Measurements from ENCODE around the gene ADGRL3.

ADGRL3 gene

DNA sequence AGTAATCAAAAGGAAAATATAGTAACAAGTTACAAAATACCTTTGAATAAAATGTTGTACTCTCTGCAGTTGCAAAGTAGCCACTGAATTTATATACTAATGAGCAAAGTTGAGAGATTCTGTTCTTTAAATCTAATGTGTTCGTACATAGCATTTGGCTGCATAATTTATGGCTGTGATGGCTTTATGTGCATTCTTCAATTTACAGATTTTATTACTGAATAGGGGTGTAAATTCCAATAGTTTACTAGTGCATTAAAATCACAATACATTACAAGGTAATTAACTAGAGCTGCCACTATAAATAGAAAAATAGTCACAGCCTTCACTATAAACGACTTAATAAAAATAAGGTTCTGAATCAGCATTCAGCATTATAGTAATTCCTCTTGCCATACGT lies 620.0 kb downstream of the ADGRL3 start:
- Histone ChIP-seq H3K4me3 (ENCODE audit: low read depth, low read length) (no peak overlapping the region), H3K9me3 (ENCODE audit: control insufficient read depth, insufficient read depth, low read depth, low read length) (no peaks in the 10 kb centered on the region), H3K4me1 (ENCODE audit: control insufficient read depth, insufficient read depth, low read length) (no peaks in the 10 kb centered on the region), H3K36me3 (ENCODE audit: control insufficient read depth in 2 of 2, insufficient read depth in 1 of 2, low read length in 2 of 2) (no peaks in the 10 kb centered on the region), H3K27ac (ENCODE audit: extremely low read depth, low read depth, low read length) (no peak overlapping the region)
- TF ChIP-seq, protein P1, sequence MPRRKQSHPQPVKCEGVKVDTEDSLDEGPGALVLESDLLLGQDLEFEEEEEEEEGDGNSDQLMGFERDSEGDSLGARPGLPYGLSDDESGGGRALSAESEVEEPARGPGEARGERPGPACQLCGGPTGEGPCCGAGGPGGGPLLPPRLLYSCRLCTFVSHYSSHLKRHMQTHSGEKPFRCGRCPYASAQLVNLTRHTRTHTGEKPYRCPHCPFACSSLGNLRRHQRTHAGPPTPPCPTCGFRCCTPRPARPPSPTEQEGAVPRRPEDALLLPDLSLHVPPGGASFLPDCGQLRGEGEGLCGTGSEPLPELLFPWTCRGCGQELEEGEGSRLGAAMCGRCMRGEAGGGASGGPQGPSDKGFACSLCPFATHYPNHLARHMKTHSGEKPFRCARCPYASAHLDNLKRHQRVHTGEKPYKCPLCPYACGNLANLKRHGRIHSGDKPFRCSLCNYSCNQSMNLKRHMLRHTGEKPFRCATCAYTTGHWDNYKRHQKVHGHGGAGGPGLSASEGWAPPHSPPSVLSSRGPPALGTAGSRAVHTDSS (tag by site-specific recombination; IDR thresholded peaks at IDR 0.05) = no peak
- TF ChIP-seq ZNF221 (tag by site-specific recombination; IDR thresholded peaks at IDR 0.05; ENCODE audit: borderline replicate concordance) (no peak), ZNF529 (tag by site-specific recombination; IDR thresholded peaks at IDR 0.05; ENCODE audit: insufficient replicate concordance) (no peak), EGR2 (tag by site-specific recombination; IDR thresholded peaks at IDR 0.05; ENCODE audit: low read depth) (no peak), ZNF629 (tag by site-specific recombination; IDR thresholded peaks at IDR 0.05) (no peak), ZNF423 (tag by site-specific recombination; IDR thresholded peaks at IDR 0.05) (no peak)
- ChIA-PET CTCF (no interaction called here), POLR2A (no interaction called here)

GRCh38 chr4:61824454-61824853 lies 624.3 kb downstream of the ADGRL3 start:
- TF ChIP-seq, protein P2, sequence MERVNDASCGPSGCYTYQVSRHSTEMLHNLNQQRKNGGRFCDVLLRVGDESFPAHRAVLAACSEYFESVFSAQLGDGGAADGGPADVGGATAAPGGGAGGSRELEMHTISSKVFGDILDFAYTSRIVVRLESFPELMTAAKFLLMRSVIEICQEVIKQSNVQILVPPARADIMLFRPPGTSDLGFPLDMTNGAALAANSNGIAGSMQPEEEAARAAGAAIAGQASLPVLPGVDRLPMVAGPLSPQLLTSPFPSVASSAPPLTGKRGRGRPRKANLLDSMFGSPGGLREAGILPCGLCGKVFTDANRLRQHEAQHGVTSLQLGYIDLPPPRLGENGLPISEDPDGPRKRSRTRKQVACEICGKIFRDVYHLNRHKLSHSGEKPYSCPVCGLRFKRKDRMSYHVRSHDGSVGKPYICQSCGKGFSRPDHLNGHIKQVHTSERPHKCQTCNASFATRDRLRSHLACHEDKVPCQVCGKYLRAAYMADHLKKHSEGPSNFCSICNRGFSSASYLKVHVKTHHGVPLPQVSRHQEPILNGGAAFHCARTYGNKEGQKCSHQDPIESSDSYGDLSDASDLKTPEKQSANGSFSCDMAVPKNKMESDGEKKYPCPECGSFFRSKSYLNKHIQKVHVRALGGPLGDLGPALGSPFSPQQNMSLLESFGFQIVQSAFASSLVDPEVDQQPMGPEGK (tag by site-specific recombination; IDR thresholded peaks at IDR 0.05) = no peak
- TF ChIP-seq, protein P3, sequence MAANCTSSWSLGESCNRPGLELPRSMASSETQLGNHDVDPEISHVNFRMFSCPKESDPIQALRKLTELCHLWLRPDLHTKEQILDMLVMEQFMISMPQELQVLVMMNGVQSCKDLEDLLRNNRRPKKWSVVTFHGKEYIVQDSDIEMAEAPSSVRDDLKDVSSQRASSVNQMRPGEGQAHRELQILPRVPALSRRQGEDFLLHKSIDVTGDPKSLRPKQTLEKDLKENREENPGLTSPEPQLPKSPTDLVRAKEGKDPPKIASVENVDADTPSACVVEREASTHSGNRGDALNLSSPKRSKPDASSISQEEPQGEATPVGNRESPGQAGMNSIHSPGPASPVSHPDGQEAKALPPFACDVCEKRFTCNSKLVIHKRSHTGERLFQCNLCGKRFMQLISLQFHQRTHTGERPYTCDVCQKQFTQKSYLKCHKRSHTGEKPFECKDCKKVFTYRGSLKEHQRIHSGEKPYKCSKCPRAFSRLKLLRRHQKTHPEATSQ (tag by site-specific recombination; IDR thresholded peaks at IDR 0.05) = no peak
- H3K4me3 ChIP-seq (ENCODE audit: low read depth, low read length) = no peak overlapping the region
- no peaks in the 10 kb centered on the region for H3K9me3 ChIP-seq (ENCODE audit: control insufficient read depth, insufficient read depth, low read depth, low read length)
- ChIA-PET POLR2A (no interaction called here), CTCF (no interaction called here)
- H3K27ac ChIP-seq (ENCODE audit: extremely low read depth, low read depth, low read length) = no peak overlapping the region
- H3K4me1 ChIP-seq (ENCODE audit: control insufficient read depth, insufficient read depth, low read length) = no peaks in the 10 kb centered on the region
- H3K36me3 ChIP-seq (ENCODE audit: control insufficient read depth in 2 of 2, insufficient read depth in 1 of 2, low read length in 2 of 2) = no peaks in the 10 kb centered on the region

GRCh38 chr4:61827907-61828391 lies 627.8 kb downstream of the ADGRL3 start:
- no peak overlapping the region for H3K27ac ChIP-seq (ENCODE audit: extremely low read depth, low read depth, low read length)

GRCh38 chr4:61828960-61829359 lies 628.8 kb downstream of the ADGRL3 start:
- Histone ChIP-seq H3K4me1 (ENCODE audit: control insufficient read depth, insufficient read depth, low read length) (no peaks in the 10 kb centered on the region), H3K4me3 (ENCODE audit: low read depth, low read length) (no peak overlapping the region), H3K9me3 (ENCODE audit: control insufficient read depth, insufficient read depth, low read depth, low read length) (no peaks in the 10 kb centered on the region), H3K36me3 (ENCODE audit: control insufficient read depth in 2 of 2, insufficient read depth in 1 of 2, low read length in 2 of 2) (no peaks in the 10 kb centered on the region), H3K27ac (ENCODE audit: extremely low read depth, low read depth, low read length) (no peak overlapping the region)
- CTCF ChIA-PET = no interaction called here
- TF ChIP-seq GLIS1 (tag by site-specific recombination; IDR thresholded peaks at IDR 0.05) (no peak), ZNF274 (IDR thresholded peaks at IDR 0.05; ENCODE audit: low read length) (no peak), ZNF274 (tag by site-specific recombination; IDR thresholded peaks at IDR 0.05; ENCODE audit: borderline replicate concordance) (no peak), ZNF704 (tag by site-specific recombination; IDR thresholded peaks at IDR 0.05) (no peak), ZXDB (tag by site-specific recombination; IDR thresholded peaks at IDR 0.05) (no peak), ZNF561 (tag by site-specific recombination; IDR thresholded peaks at IDR 0.05; ENCODE audit: borderline replicate concordance) (no peak)
- TF ChIP-seq, protein P2 (tag by site-specific recombination; IDR thresholded peaks at IDR 0.05) = no peak
- POLR2A ChIA-PET = no interaction called here

More at GRCh38 chr4:61827907-61828391, 627.8 kb downstream of the ADGRL3 start:
- H3K4me1 ChIP-seq (ENCODE audit: control insufficient read depth, insufficient read depth, low read length) = no peaks in the 10 kb centered on the region
- no peaks in the 10 kb centered on the region for H3K36me3 ChIP-seq (ENCODE audit: control insufficient read depth in 2 of 2, insufficient read depth in 1 of 2, low read length in 2 of 2)
- H3K9me3 ChIP-seq (ENCODE audit: control insufficient read depth, insufficient read depth, low read depth, low read length) = no peaks in the 10 kb centered on the region
- no peak for TF ChIP-seq ZNF23 (tag by site-specific recombination; IDR thresholded peaks at IDR 0.05; ENCODE audit: borderline replicate concordance)
- TF ChIP-seq SETDB1 (IDR thresholded peaks at IDR 0.05; ENCODE audit: insufficient read length, low read length) = no peak
- ChIA-PET CTCF (no interaction called here), POLR2A (no interaction called here)
- no peak overlapping the region for H3K4me3 ChIP-seq (ENCODE audit: low read depth, low read length)

Data from HEK293 (cell line).